ENCODE measurements around the gene NIM1K. TPM values are rescaled to one million over a fixed set of nuclear protein-coding genes. Genes with fewer than 3 reads are reported as not detected.

NIM1K gene
- total RNA-seq, 1 donor from 2014 or later, result 0.54 TPM

GRCh38 chr5:43290726-43291125 is 98.7 kb downstream of the NIM1K start:
- TF ChIP-seq EZH2 (IDR thresholded peaks at IDR 0.05; ENCODE audit: insufficient read depth, low read length), result no peak
- TF ChIP-seq CTCF (IDR thresholded peaks at IDR 0.05; ENCODE audit: insufficient read depth, low read depth, low read length), result no peak
- Histone ChIP-seq H2AFZ (ENCODE audit: low read depth, low read length) (no peak overlapping the region), H3K79me2 (ENCODE audit: insufficient read depth, low read length) (no peaks in the 10 kb centered on the region), H3K4me1 (ENCODE audit: insufficient read depth, low read length) (peaks cover 9% of the 10 kb centered on the region), H3K27ac (ENCODE audit: low read depth, low read length) (no peak overlapping the region), H3K4me3 (ENCODE audit: insufficient read depth, low read depth, low read length) (no peak overlapping the region), H4K20me1 (ENCODE audit: insufficient read depth, low read length) (peaks cover 23% of the 10 kb centered on the region), H3K27me3 (ENCODE audit: insufficient read depth, low read length) (no peaks in the 10 kb centered on the region), H3K9ac (ENCODE audit: low read length) (no peak overlapping the region), H3K9me3 (ENCODE audit: insufficient read depth, low read depth, low read length) (no peaks in the 10 kb centered on the region), H3K36me3 (ENCODE audit: insufficient read depth, low read length) (peaks cover 41% of the 10 kb centered on the region), H3K4me2 (ENCODE audit: low read length) (no peak overlapping the region)
- DNase-seq (ENCODE audit: low read depth) (peak; percentile 14), FAIRE-seq (no peak)
- Mint-ChIP-seq H3K9me3 (ENCODE audit: unreplicated experiment) (no peaks in the 10 kb centered on the region), H3K36me3 (ENCODE audit: low read depth, unreplicated experiment) (peaks cover 10% of the 10 kb centered on the region), H3K4me3 (ENCODE audit: unreplicated experiment) (no peak overlapping the region), H3K27me3 (ENCODE audit: low read depth, unreplicated experiment) (no peaks in the 10 kb centered on the region), H3K27ac (ENCODE audit: unreplicated experiment) (no peak overlapping the region), H3K4me1 (ENCODE audit: low read depth, unreplicated experiment) (peaks cover 27% of the 10 kb centered on the region)

- Histone ChIP-seq H3K27me3 (ENCODE audit: insufficient read depth, low read length) (no peaks in the 10 kb centered on the region), H4K20me1 (ENCODE audit: insufficient read depth, low read length) (peaks cover 41% of the 10 kb centered on the region), H3K4me2 (ENCODE audit: low read length) (peak overlapping the region; percentile 36), H3K79me2 (ENCODE audit: insufficient read depth, low read length) (peaks cover 3% of the 10 kb centered on the region), H3K4me1 (ENCODE audit: insufficient read depth, low read length) (peaks cover 9% of the 10 kb centered on the region), H3K36me3 (ENCODE audit: insufficient read depth, low read length) (peaks cover 56% of the 10 kb centered on the region), H3K27ac (ENCODE audit: low read depth, low read length) (peak overlapping the region; percentile 43), H3K9ac (ENCODE audit: low read length) (peak overlapping the region; percentile 38), H3K9me3 (ENCODE audit: insufficient read depth, low read depth, low read length) (no peaks in the 10 kb centered on the region), H3K4me3 (ENCODE audit: insufficient read depth, low read depth, low read length) (no peak overlapping the region), H2AFZ (ENCODE audit: low read depth, low read length) (no peak overlapping the region)
- FAIRE-seq (no peak), DNase-seq (ENCODE audit: low read depth) (peak; percentile 76)
- Mint-ChIP-seq H3K27ac (ENCODE audit: unreplicated experiment) (peak overlapping the region; percentile 62), H3K9me3 (ENCODE audit: unreplicated experiment) (no peaks in the 10 kb centered on the region), H3K4me3 (ENCODE audit: unreplicated experiment) (no peak overlapping the region), H3K27me3 (ENCODE audit: low read depth, unreplicated experiment) (no peaks in the 10 kb centered on the region), H3K4me1 (ENCODE audit: low read depth, unreplicated experiment) (peaks cover 27% of the 10 kb centered on the region), H3K36me3 (ENCODE audit: low read depth, unreplicated experiment) (peaks cover 4% of the 10 kb centered on the region)
- TF ChIP-seq CTCF (IDR thresholded peaks at IDR 0.05; ENCODE audit: insufficient read depth, low read depth, low read length), result no peak
- no peak for TF ChIP-seq EZH2 (IDR thresholded peaks at IDR 0.05; ENCODE audit: insufficient read depth, low read length)
These were observed 102.2 kb downstream of the NIM1K start for GRCh38 chr5:43294226-43294625.

GRCh38 chr5:43295202-43295601 is 103.2 kb downstream of the NIM1K start:
- H3K4me1 ChIP-seq (ENCODE audit: insufficient read depth, low read length), result peaks cover 9% of the 10 kb centered on the region
- H3K4me3 ChIP-seq (ENCODE audit: insufficient read depth, low read depth, low read length), result no peak overlapping the region
- no peak overlapping the region for H2AFZ ChIP-seq (ENCODE audit: low read depth, low read length)
- Mint-ChIP-seq H3K36me3 (ENCODE audit: low read depth, unreplicated experiment) (peaks cover 4% of the 10 kb centered on the region), H3K27me3 (ENCODE audit: low read depth, unreplicated experiment) (no peaks in the 10 kb centered on the region), H3K4me1 (ENCODE audit: low read depth, unreplicated experiment) (peaks cover 26% of the 10 kb centered on the region), H3K4me3 (ENCODE audit: unreplicated experiment) (no peak overlapping the region), H3K9me3 (ENCODE audit: unreplicated experiment) (no peaks in the 10 kb centered on the region), H3K27ac (ENCODE audit: unreplicated experiment) (no peak overlapping the region)
- DNase-seq (ENCODE audit: low read depth) (no peak), FAIRE-seq (no peak)
- H3K27me3 ChIP-seq (ENCODE audit: insufficient read depth, low read length), result no peaks in the 10 kb centered on the region
- TF ChIP-seq EZH2 (IDR thresholded peaks at IDR 0.05; ENCODE audit: insufficient read depth, low read length) (no peak), CTCF (IDR thresholded peaks at IDR 0.05; ENCODE audit: insufficient read depth, low read depth, low read length) (no peak)
- H3K9ac ChIP-seq (ENCODE audit: low read length), result no peak overlapping the region
- no peaks in the 10 kb centered on the region for H3K9me3 ChIP-seq (ENCODE audit: insufficient read depth, low read depth, low read length)
- H3K27ac ChIP-seq (ENCODE audit: low read depth, low read length), result no peak overlapping the region
- peaks cover 10% of the 10 kb centered on the region for H3K79me2 ChIP-seq (ENCODE audit: insufficient read depth, low read length)
- peaks cover 48% of the 10 kb centered on the region for H4K20me1 ChIP-seq (ENCODE audit: insufficient read depth, low read length)
- H3K4me2 ChIP-seq (ENCODE audit: low read length), result no peak overlapping the region
- H3K36me3 ChIP-seq (ENCODE audit: insufficient read depth, low read length), result peaks cover 60% of the 10 kb centered on the region

Data from astrocyte (in vitro differentiated cells and primary cell).